ENCODE data around the gene SIK3.

Gene SIK3

GRCh38 chr11:116842909-116843308 lies 255.3 kb downstream of the SIK3 start:
- no peak overlapping the region for H3K27ac ChIP-seq
- no peak for TF ChIP-seq CTCF (IDR thresholded peaks at IDR 0.05)

GRCh38 chr11:116842117-116842516 lies 256.1 kb downstream of the SIK3 start:
- no peak for TF ChIP-seq CTCF (IDR thresholded peaks at IDR 0.05)
- H3K9me3 ChIP-seq = no peaks in the 10 kb centered on the region
- no peak overlapping the region for H3K4me3 ChIP-seq (ENCODE audit: low read depth in 1 of 2, low read length in 1 of 2)
- H3K36me3 ChIP-seq = peaks cover 43% of the 10 kb centered on the region
- no peaks in the 10 kb centered on the region for H3K27me3 ChIP-seq
- H3K4me1 ChIP-seq (ENCODE audit: control insufficient read depth in 1 of 2, insufficient read depth in 1 of 2, low read depth in 1 of 2, low read length in 1 of 2) = no peaks in the 10 kb centered on the region
- H3K27ac ChIP-seq = no peak overlapping the region

More at GRCh38 chr11:116842909-116843308, 255.3 kb downstream of the SIK3 start:
- Histone ChIP-seq H3K4me1 (ENCODE audit: control insufficient read depth in 1 of 2, insufficient read depth in 1 of 2, low read depth in 1 of 2, low read length in 1 of 2) (no peaks in the 10 kb centered on the region), H3K27me3 (no peaks in the 10 kb centered on the region), H3K36me3 (peaks cover 51% of the 10 kb centered on the region), H3K9me3 (no peaks in the 10 kb centered on the region), H3K4me3 (ENCODE audit: low read depth in 1 of 2, low read length in 1 of 2) (no peak overlapping the region)

GRCh38 chr11:116840746-116841296 lies 257.4 kb downstream of the SIK3 start:
- H3K4me3 ChIP-seq (ENCODE audit: low read depth in 1 of 2, low read length in 1 of 2) = no peak overlapping the region
- H3K27ac ChIP-seq = no peak overlapping the region
- H3K27me3 ChIP-seq = peaks cover 6% of the 10 kb centered on the region
- H3K9me3 ChIP-seq = no peaks in the 10 kb centered on the region
- peaks cover 4% of the 10 kb centered on the region in 2 experiments for H3K4me1 ChIP-seq (ENCODE audit: control insufficient read depth in 1 of 2, insufficient read depth in 1 of 2, low read depth in 1 of 2, low read length in 1 of 2)
- H3K36me3 ChIP-seq = peaks cover 30% of the 10 kb centered on the region
- TF ChIP-seq CTCF (IDR thresholded peaks at IDR 0.05) = no peak

- no peaks in the 10 kb centered on the region for H3K9me3 ChIP-seq
- no peak for TF ChIP-seq CTCF (IDR thresholded peaks at IDR 0.05)
- peaks cover 25% of the 10 kb centered on the region for H3K36me3 ChIP-seq
- no peak overlapping the region for H3K27ac ChIP-seq
- H3K27me3 ChIP-seq = peaks cover 11% of the 10 kb centered on the region
- no peak overlapping the region for H3K4me3 ChIP-seq (ENCODE audit: low read depth in 1 of 2, low read length in 1 of 2)
- peaks cover 9% of the 10 kb centered on the region in 2 experiments for H3K4me1 ChIP-seq (ENCODE audit: control insufficient read depth in 1 of 2, insufficient read depth in 1 of 2, low read depth in 1 of 2, low read length in 1 of 2)
Observed at GRCh38 chr11:116840224-116840745, 257.9 kb downstream of the SIK3 start.

GRCh38 chr11:116838321-116839084 lies 259.7 kb downstream of the SIK3 start:
- Histone ChIP-seq H3K4me1 (ENCODE audit: control insufficient read depth in 1 of 2, insufficient read depth in 1 of 2, low read depth in 1 of 2, low read length in 1 of 2) (peaks cover 15% of the 10 kb centered on the region in 2 experiments), H3K9me3 (no peaks in the 10 kb centered on the region), H3K4me3 (ENCODE audit: low read depth in 1 of 2, low read length in 1 of 2) (no peak overlapping the region), H3K27ac (no peak overlapping the region), H3K36me3 (peaks cover 9% of the 10 kb centered on the region), H3K27me3 (peaks cover 19% of the 10 kb centered on the region)
- no peak for TF ChIP-seq CTCF (IDR thresholded peaks at IDR 0.05)
